ENCODE results near the gene ALDH3B2.
"Not testable (repeated sequence)": the region's sequence is repeated elsewhere in the genome, so short reads cannot be mapped to it uniquely, and the experiment has no call there.

The ALDH3B2 gene

GRCh38 chr11:67659651-67660165 lies 14.7 kb downstream of the ALDH3B2 start:
- not testable (repeated sequence) for DNase-seq

- DNase-seq, result no peak
These were observed 17.1 kb downstream of the ALDH3B2 start for GRCh38 chr11:67657300-67657699.

- no peak for DNase-seq
These were observed 18.0 kb downstream of the ALDH3B2 start for GRCh38 chr11:67656278-67656922.

- no peak for DNase-seq
These were observed 20.2 kb downstream of the ALDH3B2 start for GRCh38 chr11:67654225-67654624.

GRCh38 chr11:67652965-67653845 lies 21.2 kb downstream of the ALDH3B2 start:
- no peak for DNase-seq

- DNase-seq, result no peak
These were observed 22.2 kb downstream of the ALDH3B2 start for GRCh38 chr11:67651976-67652781.

- DNase-seq, result no peak
These were observed 24.6 kb downstream of the ALDH3B2 start for GRCh38 chr11:67649634-67650510.

GRCh38 chr11:67648796-67649613 lies 25.4 kb downstream of the ALDH3B2 start:
- DNase-seq, result no peak

- DNase-seq, result peak; percentile 56
These were observed 26.2 kb downstream of the ALDH3B2 start for GRCh38 chr11:67648140-67648795.

GRCh38 chr11:67647471-67647870 lies 27.0 kb downstream of the ALDH3B2 start:
- DNase-seq, result no peak

- peak; percentile 55 for DNase-seq
These were observed 27.7 kb downstream of the ALDH3B2 start for GRCh38 chr11:67646535-67647336.

GRCh38 chr11:67645521-67646461 lies 28.6 kb downstream of the ALDH3B2 start:
- no peak for DNase-seq

GRCh38 chr11:67644472-67645418 lies 29.7 kb downstream of the ALDH3B2 start:
- DNase-seq, result no peak

- DNase-seq, result no peak
These were observed 30.4 kb downstream of the ALDH3B2 start for GRCh38 chr11:67644042-67644441.

GRCh38 chr11:67642173-67643120 lies 32.0 kb downstream of the ALDH3B2 start:
- DNase-seq, result no peak

Measured in CD4-positive, alpha-beta T cell treated with Interleukin-12 subunit alpha and Interleukin-12 subunit beta, for 1 hour (primary cell).